T-cell (primary cell): ENCODE results near the gene RAB8B. TPM values are rescaled to one million over a fixed set of nuclear protein-coding genes. Genes with fewer than 3 reads are reported as not detected.

Source experiments
- ATAC-seq, 4 experiments: fragments of 200-7000 bp in 3 of 4; fragments of 150-1000 bp in 1 of 4; cut with Tn5 transposase; replicated peaks in 1 of 4; 1 replicate in 3 of 4; 2 replicates in 1 of 4; pipeline ENCODE4 v1.10.0; 2021; ENCODE audit warnings: moderate library complexity in 3 of 4, mild to moderate bottlenecking in 2 of 4, moderate number of reproducible peaks in 1 of 4
- CTCF ChIA-PET, 2 donors: fragments of 300-600 bp; sonication (Branson Sonifier 250); formaldehyde crosslinking; loops; one replicate each; lab custom pipeline; 2022; ENCODE audit warnings: antibody characterized with exemption in 2 of 2; lab: Charles Lee
- POLR2A ChIA-PET, 2 donors: fragments of 300-600 bp; sonication (Branson Sonifier 250); formaldehyde crosslinking; loops; one replicate each; lab custom pipeline; 2022; ENCODE audit warnings: antibody characterized with exemption in 2 of 2; lab: Charles Lee
- DNase-seq, 35 experiments: peaks; one replicate each; pipeline versions ENCODE4 v3.0.0 to v3.0.0-alpha.2; 2013 to 2023
- H3K27ac ChIP-seq: one replicate; pipeline ENCODE4 v1.5.1; 2013; ENCODE audit warnings: low read length
- H3K27me3 ChIP-seq, 2 experiments: replicated peaks in 1 of 2; 1 replicate in 1 of 2; 2 replicates in 1 of 2; pipeline versions ENCODE4 v1.6.1 to v1.7.0; 2013; ENCODE audit warnings: low read length in 1 of 2, mixed read lengths in 1 of 2; ENCODE audit not compliant: control insufficient read depth in 2 of 2, insufficient read depth in 2 of 2; ENCODE audit errors: extremely low read depth in 1 of 2
- H3K36me3 ChIP-seq, 2 donors: 1 replicate in 1 of 2; 2 replicates in 1 of 2; pipeline versions ENCODE4 v1.6.1 to v1.7.0; 2013; ENCODE audit warnings: low read length in 1 of 2; ENCODE audit not compliant: control insufficient read depth in 2 of 2, insufficient read depth in 1 of 2; ENCODE audit errors: extremely low read depth in 1 of 2
- H3K4me1 ChIP-seq, 2 experiments: 1 replicate in 1 of 2; 2 replicates in 1 of 2; pipeline versions ENCODE4 v1.6.1 to v1.7.0; 2013; ENCODE audit warnings: low read length in 2 of 2, mixed read lengths in 1 of 2; ENCODE audit not compliant: insufficient read depth in 2 of 2, control insufficient read depth in 1 of 2; ENCODE audit errors: extremely low read depth in 1 of 2
- H3K4me3 ChIP-seq, 2 donors: 1 replicate in 1 of 2; 2 replicates in 1 of 2; pipeline versions ENCODE4 v1.5.1 to v1.7.0; 2013; ENCODE audit warnings: mild to moderate bottlenecking in 2 of 2, low read length in 1 of 2, moderate library complexity in 1 of 2; ENCODE audit not compliant: control insufficient read depth in 1 of 2; ENCODE audit errors: extremely low read depth in 1 of 2
- H3K9me3 ChIP-seq: 2 replicates; pipeline ENCODE4 v1.7.0; 2013
- H3K27ac Mint-ChIP-seq, 2 donors: one replicate each; pipeline ENCODE4 v1.8.0; 2020 to 2021; ENCODE audit warnings: mild to moderate bottlenecking in 2 of 2, mixed read lengths in 2 of 2
- H3K27me3 Mint-ChIP-seq, 2 donors: one replicate each; pipeline ENCODE4 v1.8.0; 2021 to 2022; ENCODE audit warnings: mixed read lengths in 2 of 2
- H3K36me3 Mint-ChIP-seq: one replicate; pipeline ENCODE4 v1.8.0; 2021; ENCODE audit warnings: mixed read lengths
- H3K4me1 Mint-ChIP-seq, 3 donors: one replicate each; pipeline ENCODE4 v1.8.0; 2020 to 2022; ENCODE audit warnings: mixed read lengths in 3 of 3, mild to moderate bottlenecking in 1 of 3
- H3K4me3 Mint-ChIP-seq, 3 donors: one replicate each; pipeline ENCODE4 v1.8.0; 2020 to 2022; ENCODE audit warnings: mild to moderate bottlenecking in 3 of 3, mixed read lengths in 3 of 3, moderate library complexity in 3 of 3
- H3K9me3 Mint-ChIP-seq, 3 donors: one replicate each; pipeline ENCODE4 v1.8.0; 2020 to 2022; ENCODE audit warnings: mixed read lengths in 3 of 3
- WGBS: methylation state at CpG from one replicate; pipeline ENCODE4 v1.1.5; 2013; ENCODE audit warnings: missing lambda C conversion rate; ENCODE audit not compliant: insufficient coverage; 5-methylcytosine and 5-hydroxymethylcytosine counted together
- total RNA-seq, 35 experiments: library from RNA in 6 of 35; stranded (reverse) in 6 of 35; fragments of 120-200 nt in 1 of 35; gene quantifications; one replicate each; pipeline versions ENCODE4 v1.2.1 to v1.2.4 and lab custom pipeline; 2013 to 2026

Gene RAB8B
- total RNA-seq, 5 donors from 2014 or later (not counting 1 experiment from before 2014, with no cell fraction given) = 52.2 to 66.7 (median 55.7) TPM

DNA sequence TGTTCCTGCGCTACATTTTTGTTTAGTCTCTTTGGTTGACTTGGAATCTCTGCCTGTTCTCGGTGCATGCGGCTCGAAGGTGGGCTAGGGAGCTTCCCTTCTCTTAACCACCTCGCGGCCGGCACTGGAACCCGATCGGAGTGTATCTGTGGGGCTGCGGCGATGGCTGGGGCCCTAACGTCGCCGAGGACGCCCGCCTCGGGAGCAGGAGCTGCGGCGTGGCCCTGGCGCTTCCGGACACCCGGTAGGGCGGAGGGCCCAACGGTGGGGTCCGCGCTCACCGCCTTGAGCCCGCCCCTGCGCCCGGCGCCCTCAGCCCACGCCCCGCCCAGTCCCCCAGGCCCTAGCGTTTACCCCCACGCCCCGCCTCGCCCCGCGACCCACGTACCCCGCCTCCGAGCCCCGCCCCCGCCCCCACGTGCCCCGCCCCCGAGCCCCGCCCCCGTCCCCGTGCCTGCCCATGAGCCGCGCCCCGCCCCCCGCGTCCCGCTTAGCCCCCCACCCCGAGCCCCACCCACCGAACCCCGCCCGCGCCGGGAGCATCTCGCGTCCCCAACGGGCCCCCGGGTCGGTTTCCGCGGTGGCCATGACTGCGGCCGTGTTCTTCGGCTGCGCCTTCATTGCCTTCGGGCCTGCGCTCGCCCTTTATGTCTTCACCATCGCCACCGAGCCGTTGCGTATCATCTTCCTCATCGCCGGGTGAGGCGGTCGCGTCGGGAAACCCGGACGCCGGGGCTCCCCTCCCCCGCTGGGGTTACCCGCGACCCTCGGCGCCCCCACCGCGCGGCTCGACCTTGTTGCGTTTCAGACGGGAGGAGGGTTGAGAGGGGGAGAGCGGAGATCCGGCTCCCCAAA, 87.9 kb downstream of the RAB8B start, which contains the start of gene APH1B:
Gene APH1B (plus strand): TSS at position 568 of the 855 bp plus-strand sequence. CDS start 19 bp downstream, at position 587.
- Histone ChIP-seq H3K27me3 (no peaks in the 10 kb centered on the region), H3K4me1 (peaks cover 2 to 23% of the 10 kb centered on the region in 2 experiments), H3K9me3 (no peaks in the 10 kb centered on the region), H3K27ac (peak within 1 kb of the TSS; percentile 66), H3K4me3 (peak within 1 kb of the TSS; percentile 70 to 75), H3K36me3 (no peaks in the 10 kb centered on the region)
- H3K9me3 Mint-ChIP-seq = no peaks in the 10 kb centered on the region
- peak; percentile 84 to 91 (median 86) for ATAC-seq
- ChIA-PET POLR2A (interaction anchor here (0.7 to 1.5 kb wide), 6 partner anchors 12 to 127 kb away, joined by 3 to 9 read pairs (median 4); partner anchors contain the start of gene RPS27L (in 1 of the 2)), CTCF (interaction anchor here in 1 of 2 donors (0.6 to 1.3 kb wide), 5 partner anchors 14 to 229 kb away, joined by 3 to 6 read pairs (median 4); no protein-coding TSS in a partner anchor)
- peaks cover 42 to 44% (median 43%) of the 10 kb centered on the region in 3 donors for H3K4me1 Mint-ChIP-seq
- peak within 1 kb of the TSS; percentile 81 to 93 for H3K27ac Mint-ChIP-seq
- peak within 1 kb of the TSS; percentile 79 to 89 (median 84) for H3K4me3 Mint-ChIP-seq
- 0% methylated on average over 59 of the region's 102 CpGs for WGBS
- no peaks in the 10 kb centered on the region for H3K36me3 Mint-ChIP-seq
- DNase-seq = peak; percentile 48 to 83 (median 67)
- H3K27me3 Mint-ChIP-seq = no peaks in the 10 kb centered on the region

DNA sequence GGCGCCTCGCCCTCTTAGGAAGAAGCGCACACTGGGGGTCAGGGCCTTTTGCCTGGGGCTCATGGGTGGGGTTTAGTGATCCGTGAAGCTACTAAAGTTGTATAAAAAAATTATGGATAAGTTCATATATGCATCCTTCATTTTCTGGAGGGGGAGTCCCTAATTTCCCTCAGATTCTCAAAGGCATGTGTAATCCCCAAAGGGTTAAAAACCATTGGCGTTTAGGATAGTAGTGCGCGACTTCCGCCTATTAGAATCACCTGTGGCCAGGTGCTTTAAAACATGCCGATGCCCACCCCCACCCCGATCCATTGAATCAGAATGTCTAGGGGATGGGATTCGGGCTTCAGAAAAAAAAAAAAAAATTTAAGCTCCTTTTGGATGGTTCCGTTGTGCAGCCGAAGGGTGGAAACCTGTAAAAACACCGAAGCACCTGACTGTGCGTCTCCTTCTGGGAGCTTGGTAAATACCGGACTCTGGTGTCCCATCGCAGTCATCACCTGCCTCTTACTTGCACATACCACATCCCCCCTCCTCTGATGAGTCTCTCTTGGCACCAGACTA, 88.6 kb downstream of the RAB8B start:
- H3K4me1 ChIP-seq = peaks cover 2 to 23% of the 10 kb centered on the region in 2 experiments
- H3K4me3 Mint-ChIP-seq = peak overlapping the region; percentile 75 to 83 (median 79)
- H3K27ac Mint-ChIP-seq = peak overlapping the region; percentile 40 to 82
- H3K36me3 ChIP-seq = no peaks in the 10 kb centered on the region
- peak overlapping the region; percentile 63 to 70 for H3K4me3 ChIP-seq
- POLR2A ChIA-PET = interaction anchor here (0.6 to 1.5 kb wide), 9 partner anchors 8 to 204 kb away, joined by 3 to 9 read pairs (median 3); partner anchors contain the start of gene RPS27L (in 1 of the 2)
- H3K4me1 Mint-ChIP-seq = peaks cover 42 to 44% (median 43%) of the 10 kb centered on the region in 3 donors
- H3K9me3 Mint-ChIP-seq = no peaks in the 10 kb centered on the region
- H3K27me3 ChIP-seq = no peaks in the 10 kb centered on the region
- no peaks in the 10 kb centered on the region for H3K36me3 Mint-ChIP-seq
- CTCF ChIA-PET = interaction anchor here (0.6 to 1.3 kb wide), 5 partner anchors 9 to 230 kb away, joined by 3 to 6 read pairs (median 3); no protein-coding TSS in a partner anchor
- no peaks in the 10 kb centered on the region for H3K9me3 ChIP-seq
- peak overlapping the region; percentile 56 for H3K27ac ChIP-seq
- no peaks in the 10 kb centered on the region for H3K27me3 Mint-ChIP-seq
- ATAC-seq = no peak
- DNase-seq = peak in 1 of 35 experiments; percentile 24
- 47% methylated on average over 8 of the region's 17 CpGs for WGBS

- Mint-ChIP-seq H3K4me3 (no peak overlapping the region), H3K4me1 (peaks cover 18 to 23% (median 22%) of the 10 kb centered on the region in 3 donors), H3K36me3 (peaks cover 30% of the 10 kb centered on the region), H3K27ac (no peak overlapping the region), H3K27me3 (no peaks in the 10 kb centered on the region), H3K9me3 (no peaks in the 10 kb centered on the region)
- ChIA-PET POLR2A (interaction anchor here in 1 of 2 donors (0.6 kb wide), 1 partner anchor 1074 kb away, joined by 3 read pairs; no protein-coding TSS in a partner anchor), CTCF (no interaction called here)
- H3K9me3 ChIP-seq = no peaks in the 10 kb centered on the region
- no peak for ATAC-seq
- no peak overlapping the region for H3K27ac ChIP-seq
- peak in 1 of 35 experiments; percentile 26 for DNase-seq
- peaks cover 0 to 7% of the 10 kb centered on the region in 2 donors for H3K36me3 ChIP-seq
- peaks cover 0 to 2% of the 10 kb centered on the region in 2 experiments for H3K4me1 ChIP-seq
- 88% methylated on average over 4 of the region's 9 CpGs for WGBS
- H3K4me3 ChIP-seq = no peak overlapping the region
- H3K27me3 ChIP-seq = no peaks in the 10 kb centered on the region
Measured at GRCh38 chr15:63283126-63283525, 93.7 kb downstream of the RAB8B start.

- Histone ChIP-seq H3K9me3 (no peaks in the 10 kb centered on the region), H3K4me1 (no peaks in the 10 kb centered on the region), H3K4me3 (no peak overlapping the region), H3K27ac (no peak overlapping the region), H3K36me3 (peaks cover 0 to 7% of the 10 kb centered on the region in 2 donors), H3K27me3 (no peaks in the 10 kb centered on the region)
- DNase-seq (no peak), ATAC-seq (no peak)
- H3K4me1 Mint-ChIP-seq = peaks cover 15 to 19% (median 19%) of the 10 kb centered on the region in 3 donors
- no peak overlapping the region for H3K27ac Mint-ChIP-seq
- ChIA-PET POLR2A (no interaction called here), CTCF (interaction anchor here in 1 of 2 donors (0.8 kb wide), 1 partner anchor 151 kb away, joined by 3 read pairs; no protein-coding TSS in a partner anchor)
- no peak overlapping the region for H3K4me3 Mint-ChIP-seq
- H3K27me3 Mint-ChIP-seq = no peaks in the 10 kb centered on the region
- WGBS = no CpG with 5 or more reads among the region's 6 CpGs
- H3K36me3 Mint-ChIP-seq = peaks cover 36% of the 10 kb centered on the region
- no peaks in the 10 kb centered on the region for H3K9me3 Mint-ChIP-seq
Measured at GRCh38 chr15:63284335-63284734, 94.9 kb downstream of the RAB8B start.

DNA sequence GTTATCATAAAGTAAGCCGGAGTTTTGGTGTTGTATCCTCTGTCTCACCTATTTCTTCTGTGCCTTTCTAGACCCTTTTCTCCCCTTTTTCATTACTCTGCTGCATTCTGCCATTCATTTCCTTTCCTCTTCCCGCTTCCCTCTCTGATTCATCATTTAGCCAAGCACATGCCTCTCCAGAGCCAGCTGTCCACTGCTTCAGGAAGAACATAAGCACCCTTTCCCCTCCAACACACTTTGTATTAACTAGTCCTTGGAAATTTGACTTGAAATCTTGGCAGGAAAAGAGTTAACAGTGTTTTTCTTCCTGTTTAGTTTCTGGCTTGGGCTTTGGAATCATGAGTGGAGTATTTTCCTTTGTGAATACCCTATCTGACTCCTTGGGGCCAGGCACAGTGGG, 97.7 kb downstream of the RAB8B start:
- Histone ChIP-seq H3K9me3 (no peaks in the 10 kb centered on the region), H3K4me1 (no peaks in the 10 kb centered on the region), H3K27ac (no peak overlapping the region), H3K4me3 (no peak overlapping the region), H3K27me3 (no peaks in the 10 kb centered on the region), H3K36me3 (peaks cover 0 to 15% of the 10 kb centered on the region in 2 donors)
- peaks cover 40% of the 10 kb centered on the region for H3K36me3 Mint-ChIP-seq
- ChIA-PET POLR2A (no interaction called here), CTCF (interaction anchor here in 1 of 2 donors (2.1 kb wide), 1 partner anchor 116 kb away, joined by 17 read pairs; no protein-coding TSS in a partner anchor)
- no peak for DNase-seq
- no CpG with 5 or more reads among the region's 2 CpGs for WGBS
- no peak for ATAC-seq
- no peak overlapping the region for H3K27ac Mint-ChIP-seq
- no peaks in the 10 kb centered on the region for H3K27me3 Mint-ChIP-seq
- peaks cover 13 to 16% (median 14%) of the 10 kb centered on the region in 3 donors for H3K4me1 Mint-ChIP-seq
- H3K4me3 Mint-ChIP-seq = no peak overlapping the region
- no peaks in the 10 kb centered on the region for H3K9me3 Mint-ChIP-seq
